Activated CD4-positive, CD25-positive, alpha-beta regulatory T cell treated with anti-CD3 and anti-CD28 coated beads, Interleukin-2, amount 50 U/mL, for 72 hours (primary cell): ENCODE results near the gene SPAG5.

Source experiments
- DNase-seq: peaks from one replicate; pipeline ENCODE4 v3.0.0; 2021

SPAG5 gene

GRCh38 chr17:28570716-28571360 is 28.0 kb downstream of the SPAG5 start:
- DNase-seq = peak; percentile 56

- no peak for DNase-seq
Measured at GRCh38 chr17:28569446-28569845, 29.4 kb downstream of the SPAG5 start.

- DNase-seq = no peak
Measured at GRCh38 chr17:28567604-28568003, 31.2 kb downstream of the SPAG5 start.

- no peak for DNase-seq
Measured at GRCh38 chr17:28563475-28563874, 35.4 kb downstream of the SPAG5 start.

GRCh38 chr17:28555022-28555421 is 43.8 kb downstream of the SPAG5 start:
- DNase-seq = no peak

GRCh38 chr17:28554565-28554964 is 44.3 kb downstream of the SPAG5 start:
- no peak for DNase-seq

GRCh38 chr17:28553000-28553505 is 45.8 kb downstream of the SPAG5 start:
- DNase-seq = no peak

GRCh38 chr17:28552176-28552999 is 46.4 kb downstream of the SPAG5 start, which contains the start of gene UNC119:
UNC119 (minus strand) TSS chr17:28552624; CDS start chr17:28552557, 67 bp downstream.
- DNase-seq = peak; percentile 83

GRCh38 chr17:28551421-28552175 is 47.2 kb downstream of the SPAG5 start:
- DNase-seq = no peak

- no peak for DNase-seq
Measured at GRCh38 chr17:28550858-28551257, 48.0 kb downstream of the SPAG5 start.

GRCh38 chr17:28549236-28550132 is 49.3 kb downstream of the SPAG5 start:
- peak; percentile 59 for DNase-seq

- DNase-seq = no peak
Measured at GRCh38 chr17:28548417-28549130, 50.3 kb downstream of the SPAG5 start.

GRCh38 chr17:28547623-28548416 is 51.0 kb downstream of the SPAG5 start:
- peak; percentile 76 for DNase-seq

- DNase-seq = no peak
Measured at GRCh38 chr17:28547096-28547622, 51.7 kb downstream of the SPAG5 start.

- no peak for DNase-seq
Measured at GRCh38 chr17:28545787-28546415, 52.9 kb downstream of the SPAG5 start.

GRCh38 chr17:28545141-28545503 is 53.7 kb downstream of the SPAG5 start:
- DNase-seq = no peak

- DNase-seq = no peak
Measured at GRCh38 chr17:28544402-28545140, 54.3 kb downstream of the SPAG5 start.

- no peak for DNase-seq
Measured at GRCh38 chr17:28541439-28541838, 57.4 kb downstream of the SPAG5 start.

- no peak for DNase-seq
Measured at GRCh38 chr17:28540231-28540630, 58.6 kb downstream of the SPAG5 start.
